IMR-90 (cell line): Measurements from ENCODE around the gene DDX10. TPM values are rescaled to one million over a fixed set of nuclear protein-coding genes. Genes with fewer than 3 reads are reported as not detected.

Experiments used
- ATAC-seq: fragments of 200-7000 bp; cut with Tn5 transposase; 2 replicates; pipeline ENCODE4 v1.9.1; 2020; ENCODE audit warnings: low read depth, mild to moderate bottlenecking, moderate library complexity
- BruUV-seq: library from RNA; stranded (reverse); fragments of 400-500 nt; replicated peaks from 2 replicates; lab custom pipeline; 2021; lab: Mats Ljungman, UMichigan
- CTCF ChIA-PET: fragments of 300-600 bp; formaldehyde crosslinking; extraction: SDS; loops from one replicate; lab custom pipeline; 2021; ENCODE audit warnings: antibody characterized with exemption; lab: Yijun Ruan, JAX
- POLR2A ChIA-PET: fragments of 300-600 bp; sonication (Branson Sonifier 250); formaldehyde crosslinking; loops from one replicate; lab custom pipeline; 2022; ENCODE audit warnings: antibody characterized with exemption; ENCODE audit not compliant: unreplicated experiment; lab: Charles Lee
- DNase-seq: peaks from one replicate; pipeline ENCODE4 v3.0.0; 2013
- H2AFZ ChIP-seq: replicated peaks from 2 replicates; pipeline ENCODE3; 2013; ENCODE audit warnings: low read length, mild to moderate bottlenecking; ENCODE audit not compliant: poor library complexity
- H2AK5ac ChIP-seq: 2 replicates; pipeline ENCODE4 v1.6.1; 2013; ENCODE audit warnings: low read depth, low read length, inconsistent platforms
- H2AK9ac ChIP-seq: replicated peaks from 2 replicates; pipeline ENCODE3; 2013; ENCODE audit warnings: mild to moderate bottlenecking, low read depth, low read length, moderate library complexity; ENCODE audit not compliant: poor library complexity
- H2BK120ac ChIP-seq: 2 replicates; pipeline ENCODE4 v1.6.1; 2013; ENCODE audit warnings: low read depth, low read length, inconsistent platforms
- H2BK15ac ChIP-seq: 3 replicates; pipeline ENCODE4 v1.6.1; 2013; ENCODE audit warnings: low read depth, low read length, inconsistent platforms
- H2BK20ac ChIP-seq: 2 replicates; pipeline ENCODE4 v1.6.1; 2013; ENCODE audit warnings: low read depth, mild to moderate bottlenecking, inconsistent platforms, low read length, moderate library complexity
- H2BK5ac ChIP-seq: 2 replicates; pipeline ENCODE4 v1.6.1; 2013; ENCODE audit warnings: mild to moderate bottlenecking, low read depth, low read length, inconsistent platforms; ENCODE audit not compliant: poor library complexity, severe bottlenecking
- H3K14ac ChIP-seq: replicated peaks from 2 replicates; pipeline ENCODE4 v1.6.1; 2013; ENCODE audit warnings: low read depth, low read length, inconsistent platforms
- H3K18ac ChIP-seq: 2 replicates; pipeline ENCODE4 v1.6.1; 2013; ENCODE audit warnings: low read depth, low read length, control low read depth
- H3K23ac ChIP-seq: 2 replicates; pipeline ENCODE4 v1.6.1; 2013; ENCODE audit warnings: low read depth, low read length, inconsistent platforms
- H3K27ac ChIP-seq: 2 replicates; pipeline ENCODE4 v1.5.1; 2013; ENCODE audit warnings: mild to moderate bottlenecking, control low read depth, low read length; ENCODE audit not compliant: insufficient read depth
- H3K27me3 ChIP-seq: 2 replicates; pipeline ENCODE4 v1.6.1; 2013; ENCODE audit warnings: low read length; ENCODE audit not compliant: control insufficient read depth, insufficient read depth
- H3K36me3 ChIP-seq: 2 replicates; pipeline ENCODE4 v1.6.1; 2013; ENCODE audit warnings: low read length, mixed read lengths; ENCODE audit not compliant: control insufficient read depth, insufficient read depth
- H3K4ac ChIP-seq: 2 replicates; pipeline ENCODE4 v1.6.1; 2013; ENCODE audit warnings: low read depth, low read length, inconsistent platforms
- H3K4me1 ChIP-seq: 2 replicates; pipeline ENCODE4 v1.6.1; 2013; ENCODE audit warnings: low read length, mixed read lengths; ENCODE audit not compliant: control insufficient read depth, insufficient read depth
- H3K4me2 ChIP-seq: 2 replicates; pipeline ENCODE4 v1.6.1; 2013; ENCODE audit warnings: low read depth, mild to moderate bottlenecking, control low read depth, low read length, moderate library complexity
- H3K4me3 ChIP-seq: 2 replicates; pipeline ENCODE4 v1.5.1; 2013; ENCODE audit warnings: low read depth, mild to moderate bottlenecking, control low read depth, low read length, moderate library complexity; ENCODE audit not compliant: insufficient read depth
- H3K56ac ChIP-seq: 2 replicates; pipeline ENCODE4 v1.6.1; 2013; ENCODE audit warnings: low read length, inconsistent platforms; ENCODE audit not compliant: insufficient read depth; ENCODE audit errors: extremely low read depth
- H3K79me1 ChIP-seq, 2 experiments: 2 replicates each; pipeline ENCODE4 v1.6.1; 2013; ENCODE audit warnings: low read length in 2 of 2, inconsistent platforms in 1 of 2, low read depth in 1 of 2
- H3K9ac ChIP-seq: 2 replicates; pipeline ENCODE4 v1.6.1; 2013; ENCODE audit warnings: low read depth, low read length, control low read depth
- H3K9me1 ChIP-seq: 2 replicates; pipeline ENCODE4 v1.6.1; 2013; ENCODE audit warnings: low read length, inconsistent platforms; ENCODE audit not compliant: insufficient read depth
- H3K9me3 ChIP-seq: 2 replicates; pipeline ENCODE4 v1.6.1; 2013; ENCODE audit warnings: low read length; ENCODE audit not compliant: control insufficient read depth, insufficient read depth
- H4K20me1 ChIP-seq: 2 replicates; pipeline ENCODE4 v1.6.1; 2013; ENCODE audit warnings: low read length, inconsistent platforms; ENCODE audit not compliant: insufficient read depth
- H4K5ac ChIP-seq: 2 replicates; pipeline ENCODE4 v1.6.1; 2013; ENCODE audit warnings: mild to moderate bottlenecking, low read depth, low read length, control low read depth
- H4K8ac ChIP-seq, 2 experiments: 2 replicates each; pipeline ENCODE4 v1.6.1; 2013; ENCODE audit warnings: low read depth in 2 of 2, low read length in 2 of 2, control low read depth in 1 of 2, inconsistent platforms in 1 of 2
- H4K91ac ChIP-seq: 2 replicates; pipeline ENCODE4 v1.6.1; 2013; ENCODE audit warnings: low read depth, low read length, inconsistent platforms; ENCODE audit not compliant: insufficient read depth
- BHLHE40 ChIP-seq: fragments of 150-350 bp; IDR thresholded peaks from 2 replicates; pipeline ENCODE4 v1.6.1; 2016; ENCODE audit warnings: mild to moderate bottlenecking, low read depth, low read length
- CEBPB ChIP-seq: IDR thresholded peaks from 2 replicates; pipeline ENCODE4 v1.6.1; 2012; ENCODE audit warnings: low read depth, low read length, improper control_type of control experiment
- CHD1 ChIP-seq: IDR thresholded peaks from 2 replicates; pipeline ENCODE4 v1.6.1; 2012; ENCODE audit warnings: low read depth, low read length, improper control_type of control experiment
- CTCF ChIP-seq: conservative IDR thresholded peaks from 2 replicates; pipeline ENCODE4 v1.5.1; 2012; ENCODE audit warnings: mild to moderate bottlenecking, low read depth, low read length, improper control_type of control experiment
- ELK1 ChIP-seq: fragments of 150-350 bp; IDR thresholded peaks from 2 replicates; pipeline ENCODE4 v1.6.1; 2016; ENCODE audit warnings: low read depth, mild to moderate bottlenecking, low read length, moderate library complexity, borderline replicate concordance
- FOS ChIP-seq: fragments of 150-350 bp; IDR thresholded peaks from 2 replicates; pipeline ENCODE4 v1.6.1; 2016; ENCODE audit warnings: low read depth, low read length
- MAFK ChIP-seq: IDR thresholded peaks from 2 replicates; pipeline ENCODE4 v1.6.1; 2012; ENCODE audit warnings: low read depth, low read length, improper control_type of control experiment
- MAZ ChIP-seq: IDR thresholded peaks from 2 replicates; pipeline ENCODE4 v1.6.1; 2012; ENCODE audit warnings: low read depth, mild to moderate bottlenecking, low read length, improper control_type of control experiment, moderate library complexity, borderline replicate concordance
- MXI1 ChIP-seq: IDR thresholded peaks from 2 replicates; pipeline ENCODE4 v1.6.1; 2012; ENCODE audit warnings: low read depth, mild to moderate bottlenecking, low read length, moderate library complexity, borderline replicate concordance
- NFE2L2 ChIP-seq: fragments of 150-350 bp; IDR thresholded peaks from 2 replicates; pipeline ENCODE4 v1.6.1; 2016; ENCODE audit warnings: low read depth, mild to moderate bottlenecking, low read length
- POLR2A ChIP-seq: IDR thresholded peaks from 2 replicates; pipeline ENCODE4 v1.6.1; 2012; ENCODE audit warnings: mild to moderate bottlenecking, low read depth, low read length
- RAD21 ChIP-seq: IDR thresholded peaks from 2 replicates; pipeline ENCODE4 v1.6.1; 2012; ENCODE audit warnings: low read length, improper control_type of control experiment
- RCOR1 ChIP-seq: IDR thresholded peaks from 2 replicates; pipeline ENCODE4 v1.6.1; 2012; ENCODE audit warnings: mild to moderate bottlenecking, low read length, improper control_type of control experiment; ENCODE audit not compliant: insufficient replicate concordance
- RFX5 ChIP-seq: IDR thresholded peaks from 2 replicates; pipeline ENCODE4 v1.8.0; 2012; ENCODE audit warnings: low read depth, mild to moderate bottlenecking, low read length, moderate library complexity
- SMC3 ChIP-seq: fragments of 150-350 bp; IDR thresholded peaks from 2 replicates; pipeline ENCODE4 v1.6.1; 2016; ENCODE audit warnings: low read depth, mild to moderate bottlenecking, antibody characterized with exemption, low read length, moderate library complexity
- USF2 ChIP-seq: fragments of 150-350 bp; IDR thresholded peaks from 2 replicates; pipeline ENCODE4 v1.6.1; 2017; ENCODE audit warnings: mild to moderate bottlenecking, antibody characterized with exemption, low read length, low read depth
- WGBS, 2 experiments: methylation state at CpG; one replicate each; pipeline versions ENCODE4 v1.1.5 to v1.1.7; 2013; ENCODE audit warnings: missing lambda C conversion rate in 2 of 2; ENCODE audit not compliant: insufficient read length in 1 of 2; ENCODE audit errors: extremely low coverage in 2 of 2; 5-methylcytosine and 5-hydroxymethylcytosine counted together
- dilution Hi-C: fragments of 300-500 bp; cut with HindIII; formaldehyde crosslinking; loops from one replicate; pipeline ENCODE4 v1.14.3; 2018; ENCODE audit warnings: low sequenced_read_pairs; ENCODE audit not compliant: unreplicated experiment
- in situ Hi-C: fragments of 300-500 bp; cut with MboI; formaldehyde crosslinking; loops from 3 replicates; pipeline ENCODE4 v1.14.3; 2019; ENCODE audit warnings: low sequenced_read_pairs, inconsistent platforms, mixed read lengths
- intact Hi-C: fragments of 100-400 bp; cut with micrococcal nuclease; formaldehyde crosslinking; loops from 2 replicates; pipeline ENCODE4 v1.10.0; 2022
- polyA plus RNA-seq, 3 experiments: library from polyadenylated mRNA; depleted of rRNA; stranded (reverse); fragments of >200 nt; gene quantifications; 2 replicates each; pipeline ENCODE4 v1.2.3, GENCODE V29; 2012; ENCODE audit warnings: low replicate concordance in 1 of 3
- total RNA-seq: library from RNA; depleted of rRNA; stranded (reverse); fragments of >200 nt; gene quantifications from 2 replicates; pipeline ENCODE4 v1.2.3, GENCODE V29; 2012

DDX10 gene
- total and polyA plus RNA-seq, 2 of the 4 experiments (the other 2 are of a cell fraction), result 20.0 to 31.9 TPM

GRCh38 chr11:108804511-108804910, 139.6 kb downstream of the DDX10 start:
- H3K14ac ChIP-seq, result no peak overlapping the region

More at GRCh38 chr11:108804511-108804910, 139.6 kb downstream of the DDX10 start:
- H3K27me3 ChIP-seq, result no peaks in the 10 kb centered on the region
- H2BK120ac ChIP-seq, result no peak overlapping the region
- dilution Hi-C loops (no loop called here), in situ Hi-C loops (no loop called here), intact Hi-C loops (no loop called here)
- no peak overlapping the region for H2AFZ ChIP-seq
- H2BK15ac ChIP-seq, result no peak overlapping the region
- H2AK9ac ChIP-seq, result no peak overlapping the region
- peaks cover 12 to 23% of the 10 kb centered on the region in 2 experiments for H3K79me1 ChIP-seq
- no peak for TF ChIP-seq USF2
- no peak for TF ChIP-seq BHLHE40
- no peak for TF ChIP-seq MAFK
- no peak for TF ChIP-seq FOS
- no peak for TF ChIP-seq RCOR1
- no peak for TF ChIP-seq ELK1
- TF ChIP-seq CEBPB, result no peak
- TF ChIP-seq CTCF, result no peak
- no peak for TF ChIP-seq RAD21
- TF ChIP-seq POLR2A, result no peak
- TF ChIP-seq MAZ, result no peak
- TF ChIP-seq MXI1, result no peak
- no peak for TF ChIP-seq NFE2L2
- TF ChIP-seq RFX5, result no peak
- no peak for TF ChIP-seq SMC3
- TF ChIP-seq CHD1, result no peak
- H3K4me3 ChIP-seq, result no peak overlapping the region
- BruUV-seq, result no TSS peak
- WGBS, 2 experiments, result no CpG with 5 or more reads among the region's 2 CpGs
- H4K20me1 ChIP-seq, result no peaks in the 10 kb centered on the region
- H3K23ac ChIP-seq, result no peak overlapping the region
- no peak overlapping the region for H3K18ac ChIP-seq
- H3K4ac ChIP-seq, result no peak overlapping the region
- H3K9me3 ChIP-seq, result no peaks in the 10 kb centered on the region
- ChIA-PET POLR2A (no interaction called here), CTCF (interaction anchor here (0.6 kb wide), 1 partner anchor 105 kb away, joined by 7 read pairs; no protein-coding TSS in a partner anchor)
- no peak overlapping the region for H2AK5ac ChIP-seq
- no peak overlapping the region for H4K8ac ChIP-seq
- no peak overlapping the region for H3K56ac ChIP-seq
- no peak overlapping the region for H4K91ac ChIP-seq
- no peak overlapping the region for H3K4me2 ChIP-seq
- no peak overlapping the region for H3K27ac ChIP-seq
- H3K36me3 ChIP-seq, result no peaks in the 10 kb centered on the region
- H3K9me1 ChIP-seq, result no peaks in the 10 kb centered on the region
- ATAC-seq (no peak), DNase-seq (no peak)
- H3K9ac ChIP-seq, result no peak overlapping the region
- H2BK20ac ChIP-seq, result no peak overlapping the region
- H2BK5ac ChIP-seq, result no peak overlapping the region
- no peak overlapping the region; the same call in 1 of the 2 replicates for H4K5ac ChIP-seq
- peaks cover 9% of the 10 kb centered on the region for H3K4me1 ChIP-seq
